ENCODE data around the gene SPRYD3. TPM values are rescaled to one million over a fixed set of nuclear protein-coding genes. Genes with fewer than 3 reads are reported as not detected.

The SPRYD3 gene
- total RNA-seq, 1 experiment from 2014 or later: 35.2 TPM

DNA sequence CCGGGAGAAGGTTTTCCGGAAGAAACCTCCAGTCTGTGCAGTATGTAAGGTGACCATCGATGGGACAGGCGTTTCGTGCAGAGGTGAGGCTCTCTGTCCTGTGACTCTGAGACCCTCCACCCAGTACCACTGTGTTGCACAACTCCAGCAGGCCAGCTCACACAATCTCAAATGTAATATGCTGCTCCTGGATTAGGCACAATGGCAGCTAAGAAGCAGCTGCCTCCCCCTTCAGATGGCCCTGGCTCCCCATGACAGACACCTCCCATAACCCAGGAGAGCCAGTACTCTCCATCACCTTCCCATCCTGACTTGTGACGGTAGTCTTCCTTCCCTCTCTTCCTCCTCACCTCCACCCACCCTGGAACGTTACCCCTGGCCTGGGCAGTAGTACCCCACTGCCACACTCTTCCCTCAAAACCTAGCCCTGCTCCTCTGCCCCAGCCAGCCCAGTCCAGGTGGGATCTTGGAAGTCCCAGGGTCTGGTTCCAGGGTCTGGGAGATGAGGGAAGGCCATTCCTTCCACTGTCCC is 27.2 kb downstream of the SPRYD3 start:
- peak overlapping the region; percentile 80 for H3K4me3 Mint-ChIP-seq (ENCODE audit: unreplicated experiment)
- H3K9me3 Mint-ChIP-seq (ENCODE audit: unreplicated experiment): no peaks in the 10 kb centered on the region
- peaks cover 43% of the 10 kb centered on the region for H3K4me1 Mint-ChIP-seq (ENCODE audit: insufficient read depth, unreplicated experiment)
- TF ChIP-seq CTCF (IDR thresholded peaks at IDR 0.05; ENCODE audit: unreplicated experiment): no peak
- H3K36me3 Mint-ChIP-seq (ENCODE audit: insufficient read depth, unreplicated experiment): peaks cover 13% of the 10 kb centered on the region
- no TSS peak for BruUV-seq (replicated peaks)
- ChIA-PET POLR2A (interaction anchor here (0.6 to 1.5 kb wide), 6 partner anchors 27 to 846 kb away, joined by 3 to 7 read pairs (median 3); partner anchors contain the start of genes EIF4B, KRT18 and SPRYD3), CTCF (interaction anchor here (1.1 to 1.4 kb wide), 2 partner anchors 13 to 14 kb away, joined by 4 to 10 read pairs; no protein-coding TSS in a partner anchor)
- DNase-seq (ENCODE audit: unreplicated experiment): no peak
- peak overlapping the region; percentile 59 for H3K27ac Mint-ChIP-seq (ENCODE audit: low read depth, unreplicated experiment)
- intact Hi-C loops (cut with micrococcal nuclease): no loop called here
- H3K27me3 Mint-ChIP-seq (ENCODE audit: insufficient read depth, unreplicated experiment): no peaks in the 10 kb centered on the region

GRCh38 chr12:53051058-53051880 is 27.9 kb downstream of the SPRYD3 start:
- Mint-ChIP-seq H3K4me1 (ENCODE audit: insufficient read depth, unreplicated experiment) (peaks cover 48% of the 10 kb centered on the region), H3K4me3 (ENCODE audit: unreplicated experiment) (peak overlapping the region; percentile 80), H3K27ac (ENCODE audit: low read depth, unreplicated experiment) (peak overlapping the region; percentile 59)

GRCh38 chr12:53050426-53051057 is 28.6 kb downstream of the SPRYD3 start:
- Mint-ChIP-seq H3K4me1 (ENCODE audit: insufficient read depth, unreplicated experiment) (peaks cover 48% of the 10 kb centered on the region), H3K4me3 (ENCODE audit: unreplicated experiment) (peak overlapping the region; percentile 80), H3K9me3 (ENCODE audit: unreplicated experiment) (no peaks in the 10 kb centered on the region), H3K36me3 (ENCODE audit: insufficient read depth, unreplicated experiment) (peaks cover 13% of the 10 kb centered on the region), H3K27me3 (ENCODE audit: insufficient read depth, unreplicated experiment) (no peaks in the 10 kb centered on the region), H3K27ac (ENCODE audit: low read depth, unreplicated experiment) (peak overlapping the region; percentile 59)
- no peak for TF ChIP-seq CTCF (IDR thresholded peaks at IDR 0.05; ENCODE audit: unreplicated experiment)
- ChIA-PET POLR2A (interaction anchor here (0.8 to 4.8 kb wide), 9 partner anchors 15 to 166 kb away, joined by 3 to 34 read pairs (median 3); partner anchors contain the start of genes EIF4B, IGFBP6, KRT18 and SPRYD3), CTCF (interaction anchor here (0.6 kb wide), 1 partner anchor 217 kb away, joined by 3 read pairs; no protein-coding TSS in a partner anchor)
- intact Hi-C loops (cut with micrococcal nuclease): no loop called here
- DNase-seq (ENCODE audit: unreplicated experiment): no peak
- BruUV-seq (replicated peaks): no TSS peak

More at GRCh38 chr12:53051058-53051880, 27.9 kb downstream of the SPRYD3 start:
- no peak for TF ChIP-seq CTCF (IDR thresholded peaks at IDR 0.05; ENCODE audit: unreplicated experiment)
- Mint-ChIP-seq H3K9me3 (ENCODE audit: unreplicated experiment) (no peaks in the 10 kb centered on the region), H3K36me3 (ENCODE audit: insufficient read depth, unreplicated experiment) (peaks cover 13% of the 10 kb centered on the region), H3K27me3 (ENCODE audit: insufficient read depth, unreplicated experiment) (no peaks in the 10 kb centered on the region)
- DNase-seq (ENCODE audit: unreplicated experiment): peak; percentile 71
- CTCF ChIA-PET: interaction anchor here (0.5 to 1.4 kb wide), 3 partner anchors 13 to 56 kb away, joined by 4 to 10 read pairs (median 5); no protein-coding TSS in a partner anchor
- no TSS peak for BruUV-seq (replicated peaks)
- POLR2A ChIA-PET: interaction anchor here (0.6 to 1.6 kb wide), 11 partner anchors 14 to 846 kb away, joined by 3 to 8 read pairs (median 3); partner anchors contain the start of genes EIF4B, IGFBP6, KRT18 and SPRYD3
- intact Hi-C loops (cut with micrococcal nuclease): no loop called here
